IMR-90 (cell line): ENCODE data around the gene GALNT9. TPM values are rescaled to one million over a fixed set of nuclear protein-coding genes. Genes with fewer than 3 reads are reported as not detected.

Source experiments
- ATAC-seq: fragments of 200-7000 bp; cut with Tn5 transposase; 2 replicates; pipeline ENCODE4 v1.9.1; 2020; ENCODE audit warnings: low read depth, mild to moderate bottlenecking, moderate library complexity
- BruUV-seq: library from RNA; stranded (reverse); fragments of 400-500 nt; replicated peaks from 2 replicates; lab custom pipeline; 2021; lab: Mats Ljungman, UMichigan
- CTCF ChIA-PET: fragments of 300-600 bp; formaldehyde crosslinking; extraction: SDS; loops from one replicate; lab custom pipeline; 2021; ENCODE audit warnings: antibody characterized with exemption; lab: Yijun Ruan, JAX
- POLR2A ChIA-PET: fragments of 300-600 bp; sonication (Branson Sonifier 250); formaldehyde crosslinking; loops from one replicate; lab custom pipeline; 2022; ENCODE audit warnings: antibody characterized with exemption; ENCODE audit not compliant: unreplicated experiment; lab: Charles Lee
- DNase-seq: peaks from one replicate; pipeline ENCODE4 v3.0.0; 2013
- H2AFZ ChIP-seq: replicated peaks from 2 replicates; pipeline ENCODE3; 2013; ENCODE audit warnings: low read length, mild to moderate bottlenecking; ENCODE audit not compliant: poor library complexity
- H2AK5ac ChIP-seq: 2 replicates; pipeline ENCODE4 v1.6.1; 2013; ENCODE audit warnings: low read depth, low read length, inconsistent platforms
- H2AK9ac ChIP-seq: replicated peaks from 2 replicates; pipeline ENCODE3; 2013; ENCODE audit warnings: mild to moderate bottlenecking, low read depth, low read length, moderate library complexity; ENCODE audit not compliant: poor library complexity
- H2BK120ac ChIP-seq: 2 replicates; pipeline ENCODE4 v1.6.1; 2013; ENCODE audit warnings: low read depth, low read length, inconsistent platforms
- H2BK15ac ChIP-seq: 3 replicates; pipeline ENCODE4 v1.6.1; 2013; ENCODE audit warnings: low read depth, low read length, inconsistent platforms
- H2BK20ac ChIP-seq: 2 replicates; pipeline ENCODE4 v1.6.1; 2013; ENCODE audit warnings: low read depth, mild to moderate bottlenecking, inconsistent platforms, low read length, moderate library complexity
- H2BK5ac ChIP-seq: 2 replicates; pipeline ENCODE4 v1.6.1; 2013; ENCODE audit warnings: mild to moderate bottlenecking, low read depth, low read length, inconsistent platforms; ENCODE audit not compliant: poor library complexity, severe bottlenecking
- H3K14ac ChIP-seq: replicated peaks from 2 replicates; pipeline ENCODE4 v1.6.1; 2013; ENCODE audit warnings: low read depth, low read length, inconsistent platforms
- H3K18ac ChIP-seq: 2 replicates; pipeline ENCODE4 v1.6.1; 2013; ENCODE audit warnings: low read depth, low read length, control low read depth
- H3K23ac ChIP-seq: 2 replicates; pipeline ENCODE4 v1.6.1; 2013; ENCODE audit warnings: low read depth, low read length, inconsistent platforms
- H3K27ac ChIP-seq: 2 replicates; pipeline ENCODE4 v1.5.1; 2013; ENCODE audit warnings: mild to moderate bottlenecking, control low read depth, low read length; ENCODE audit not compliant: insufficient read depth
- H3K27me3 ChIP-seq: 2 replicates; pipeline ENCODE4 v1.6.1; 2013; ENCODE audit warnings: low read length; ENCODE audit not compliant: control insufficient read depth, insufficient read depth
- H3K36me3 ChIP-seq: 2 replicates; pipeline ENCODE4 v1.6.1; 2013; ENCODE audit warnings: low read length, mixed read lengths; ENCODE audit not compliant: control insufficient read depth, insufficient read depth
- H3K4ac ChIP-seq: 2 replicates; pipeline ENCODE4 v1.6.1; 2013; ENCODE audit warnings: low read depth, low read length, inconsistent platforms
- H3K4me1 ChIP-seq: 2 replicates; pipeline ENCODE4 v1.6.1; 2013; ENCODE audit warnings: low read length, mixed read lengths; ENCODE audit not compliant: control insufficient read depth, insufficient read depth
- H3K4me2 ChIP-seq: 2 replicates; pipeline ENCODE4 v1.6.1; 2013; ENCODE audit warnings: low read depth, mild to moderate bottlenecking, control low read depth, low read length, moderate library complexity
- H3K4me3 ChIP-seq: 2 replicates; pipeline ENCODE4 v1.5.1; 2013; ENCODE audit warnings: low read depth, mild to moderate bottlenecking, control low read depth, low read length, moderate library complexity; ENCODE audit not compliant: insufficient read depth
- H3K56ac ChIP-seq: 2 replicates; pipeline ENCODE4 v1.6.1; 2013; ENCODE audit warnings: low read length, inconsistent platforms; ENCODE audit not compliant: insufficient read depth; ENCODE audit errors: extremely low read depth
- H3K79me1 ChIP-seq, 2 experiments: 2 replicates each; pipeline ENCODE4 v1.6.1; 2013; ENCODE audit warnings: low read length in 2 of 2, inconsistent platforms in 1 of 2, low read depth in 1 of 2
- H3K9ac ChIP-seq: 2 replicates; pipeline ENCODE4 v1.6.1; 2013; ENCODE audit warnings: low read depth, low read length, control low read depth
- H3K9me1 ChIP-seq: 2 replicates; pipeline ENCODE4 v1.6.1; 2013; ENCODE audit warnings: low read length, inconsistent platforms; ENCODE audit not compliant: insufficient read depth
- H3K9me3 ChIP-seq: 2 replicates; pipeline ENCODE4 v1.6.1; 2013; ENCODE audit warnings: low read length; ENCODE audit not compliant: control insufficient read depth, insufficient read depth
- H4K20me1 ChIP-seq: 2 replicates; pipeline ENCODE4 v1.6.1; 2013; ENCODE audit warnings: low read length, inconsistent platforms; ENCODE audit not compliant: insufficient read depth
- H4K5ac ChIP-seq: 2 replicates; pipeline ENCODE4 v1.6.1; 2013; ENCODE audit warnings: mild to moderate bottlenecking, low read depth, low read length, control low read depth
- H4K8ac ChIP-seq, 2 experiments: 2 replicates each; pipeline ENCODE4 v1.6.1; 2013; ENCODE audit warnings: low read depth in 2 of 2, low read length in 2 of 2, control low read depth in 1 of 2, inconsistent platforms in 1 of 2
- H4K91ac ChIP-seq: 2 replicates; pipeline ENCODE4 v1.6.1; 2013; ENCODE audit warnings: low read depth, low read length, inconsistent platforms; ENCODE audit not compliant: insufficient read depth
- CEBPB ChIP-seq: IDR thresholded peaks from 2 replicates; pipeline ENCODE4 v1.6.1; 2012; ENCODE audit warnings: low read depth, low read length, improper control_type of control experiment
- MAFK ChIP-seq: IDR thresholded peaks from 2 replicates; pipeline ENCODE4 v1.6.1; 2012; ENCODE audit warnings: low read depth, low read length, improper control_type of control experiment
- NFE2L2 ChIP-seq: fragments of 150-350 bp; IDR thresholded peaks from 2 replicates; pipeline ENCODE4 v1.6.1; 2016; ENCODE audit warnings: low read depth, mild to moderate bottlenecking, low read length
- POLR2A ChIP-seq: IDR thresholded peaks from 2 replicates; pipeline ENCODE4 v1.6.1; 2012; ENCODE audit warnings: mild to moderate bottlenecking, low read depth, low read length
- RCOR1 ChIP-seq: IDR thresholded peaks from 2 replicates; pipeline ENCODE4 v1.6.1; 2012; ENCODE audit warnings: mild to moderate bottlenecking, low read length, improper control_type of control experiment; ENCODE audit not compliant: insufficient replicate concordance
- RFX5 ChIP-seq: IDR thresholded peaks from 2 replicates; pipeline ENCODE4 v1.8.0; 2012; ENCODE audit warnings: low read depth, mild to moderate bottlenecking, low read length, moderate library complexity
- USF2 ChIP-seq: fragments of 150-350 bp; IDR thresholded peaks from 2 replicates; pipeline ENCODE4 v1.6.1; 2017; ENCODE audit warnings: mild to moderate bottlenecking, antibody characterized with exemption, low read length, low read depth
- WGBS, 2 experiments: methylation state at CpG; one replicate each; pipeline versions ENCODE4 v1.1.5 to v1.1.7; 2013; ENCODE audit warnings: missing lambda C conversion rate in 2 of 2; ENCODE audit not compliant: insufficient read length in 1 of 2; ENCODE audit errors: extremely low coverage in 2 of 2; 5-methylcytosine and 5-hydroxymethylcytosine counted together
- dilution Hi-C: fragments of 300-500 bp; cut with HindIII; formaldehyde crosslinking; loops from one replicate; pipeline ENCODE4 v1.14.3; 2018; ENCODE audit warnings: low sequenced_read_pairs; ENCODE audit not compliant: unreplicated experiment
- in situ Hi-C: fragments of 300-500 bp; cut with MboI; formaldehyde crosslinking; loops from 3 replicates; pipeline ENCODE4 v1.14.3; 2019; ENCODE audit warnings: low sequenced_read_pairs, inconsistent platforms, mixed read lengths
- intact Hi-C: fragments of 100-400 bp; cut with micrococcal nuclease; formaldehyde crosslinking; loops from 2 replicates; pipeline ENCODE4 v1.10.0; 2022
- polyA plus RNA-seq, 3 experiments: library from polyadenylated mRNA; depleted of rRNA; stranded (reverse); fragments of >200 nt; gene quantifications; 2 replicates each; pipeline ENCODE4 v1.2.3, GENCODE V29; 2012; ENCODE audit warnings: low replicate concordance in 1 of 3
- total RNA-seq: library from RNA; depleted of rRNA; stranded (reverse); fragments of >200 nt; gene quantifications from 2 replicates; pipeline ENCODE4 v1.2.3, GENCODE V29; 2012
- TF ChIP-seq, protein P1 (sequence below): conservative IDR thresholded peaks from 2 replicates; pipeline ENCODE4 v1.5.1; 2012; ENCODE audit warnings: mild to moderate bottlenecking, low read depth, low read length, improper control_type of control experiment

Gene GALNT9
- total and polyA plus RNA-seq, 2 of the 4 experiments (the other 2 are of a cell fraction), result under 0.01 to 0.12 TPM

- H3K79me1 ChIP-seq, result no peaks in the 10 kb centered on the region
- H4K5ac ChIP-seq, result no peak overlapping the region
- no peaks in the 10 kb centered on the region for H4K20me1 ChIP-seq
- DNase-seq (no peak), ATAC-seq (no peak)
- no peak overlapping the region for H2AK5ac ChIP-seq
- H3K36me3 ChIP-seq, result no peaks in the 10 kb centered on the region
- H3K4me1 ChIP-seq, result no peaks in the 10 kb centered on the region
- no TSS peak for BruUV-seq
- no peak overlapping the region for H2BK20ac ChIP-seq
- no peak overlapping the region for H2AFZ ChIP-seq
- no peak overlapping the region for H4K8ac ChIP-seq
- H3K14ac ChIP-seq, result no peak overlapping the region
- H3K9me3 ChIP-seq, result no peaks in the 10 kb centered on the region
- H2AK9ac ChIP-seq, result peak overlapping the region; percentile 37
- WGBS, 2 experiments, result 90% methylated on average over 4 of the region's 17 CpGs; no CpG with 5 or more reads in 1 of the 2 experiments
- no peak overlapping the region for H4K91ac ChIP-seq
- ChIA-PET POLR2A (no interaction called here), CTCF (no interaction called here)
- TF ChIP-seq NFE2L2, result no peak
- no peak for TF ChIP-seq RFX5
- no peak for TF ChIP-seq POLR2A
- TF ChIP-seq USF2, result no peak
- TF ChIP-seq, protein P1, sequence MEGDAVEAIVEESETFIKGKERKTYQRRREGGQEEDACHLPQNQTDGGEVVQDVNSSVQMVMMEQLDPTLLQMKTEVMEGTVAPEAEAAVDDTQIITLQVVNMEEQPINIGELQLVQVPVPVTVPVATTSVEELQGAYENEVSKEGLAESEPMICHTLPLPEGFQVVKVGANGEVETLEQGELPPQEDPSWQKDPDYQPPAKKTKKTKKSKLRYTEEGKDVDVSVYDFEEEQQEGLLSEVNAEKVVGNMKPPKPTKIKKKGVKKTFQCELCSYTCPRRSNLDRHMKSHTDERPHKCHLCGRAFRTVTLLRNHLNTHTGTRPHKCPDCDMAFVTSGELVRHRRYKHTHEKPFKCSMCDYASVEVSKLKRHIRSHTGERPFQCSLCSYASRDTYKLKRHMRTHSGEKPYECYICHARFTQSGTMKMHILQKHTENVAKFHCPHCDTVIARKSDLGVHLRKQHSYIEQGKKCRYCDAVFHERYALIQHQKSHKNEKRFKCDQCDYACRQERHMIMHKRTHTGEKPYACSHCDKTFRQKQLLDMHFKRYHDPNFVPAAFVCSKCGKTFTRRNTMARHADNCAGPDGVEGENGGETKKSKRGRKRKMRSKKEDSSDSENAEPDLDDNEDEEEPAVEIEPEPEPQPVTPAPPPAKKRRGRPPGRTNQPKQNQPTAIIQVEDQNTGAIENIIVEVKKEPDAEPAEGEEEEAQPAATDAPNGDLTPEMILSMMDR, result no peak
- no peak for TF ChIP-seq CEBPB
- no peak for TF ChIP-seq MAFK
- no peak for TF ChIP-seq RCOR1
- no peak overlapping the region for H3K56ac ChIP-seq
- H2BK120ac ChIP-seq, result no peak overlapping the region
- no peaks in the 10 kb centered on the region; the same call in 1 of the 2 replicates for H3K27me3 ChIP-seq
- dilution Hi-C loops, result no loop called here
- H3K9me1 ChIP-seq, result no peaks in the 10 kb centered on the region
- in situ Hi-C loops, result no loop called here
- no peak overlapping the region for H2BK5ac ChIP-seq
- no peak overlapping the region for H3K18ac ChIP-seq
- intact Hi-C loops, result no loop called here
- no peak overlapping the region for H3K27ac ChIP-seq
- H3K4me3 ChIP-seq, result no peak overlapping the region
- no peak overlapping the region for H2BK15ac ChIP-seq
- H3K23ac ChIP-seq, result no peak overlapping the region
- no peak overlapping the region for H3K4ac ChIP-seq
- H3K9ac ChIP-seq, result no peak overlapping the region
- no peak overlapping the region for H3K4me2 ChIP-seq
These were observed 70.8 kb downstream of the GALNT9 start for GRCh38 chr12:132258543-132258942.
